ENCODE measurements around the gene LILRB3. TPM values are rescaled to one million over a fixed set of nuclear protein-coding genes. Genes with fewer than 3 reads are reported as not detected.
"Not testable (repeated sequence)": the region's sequence is repeated elsewhere in the genome, so short reads cannot be mapped to it uniquely, and the experiment has no call there.

LILRB3 gene
- total RNA-seq, 4 donors from 2014 or later = 0.51 to 7.1 (median 3.6) TPM; not detected in 1

DNA sequence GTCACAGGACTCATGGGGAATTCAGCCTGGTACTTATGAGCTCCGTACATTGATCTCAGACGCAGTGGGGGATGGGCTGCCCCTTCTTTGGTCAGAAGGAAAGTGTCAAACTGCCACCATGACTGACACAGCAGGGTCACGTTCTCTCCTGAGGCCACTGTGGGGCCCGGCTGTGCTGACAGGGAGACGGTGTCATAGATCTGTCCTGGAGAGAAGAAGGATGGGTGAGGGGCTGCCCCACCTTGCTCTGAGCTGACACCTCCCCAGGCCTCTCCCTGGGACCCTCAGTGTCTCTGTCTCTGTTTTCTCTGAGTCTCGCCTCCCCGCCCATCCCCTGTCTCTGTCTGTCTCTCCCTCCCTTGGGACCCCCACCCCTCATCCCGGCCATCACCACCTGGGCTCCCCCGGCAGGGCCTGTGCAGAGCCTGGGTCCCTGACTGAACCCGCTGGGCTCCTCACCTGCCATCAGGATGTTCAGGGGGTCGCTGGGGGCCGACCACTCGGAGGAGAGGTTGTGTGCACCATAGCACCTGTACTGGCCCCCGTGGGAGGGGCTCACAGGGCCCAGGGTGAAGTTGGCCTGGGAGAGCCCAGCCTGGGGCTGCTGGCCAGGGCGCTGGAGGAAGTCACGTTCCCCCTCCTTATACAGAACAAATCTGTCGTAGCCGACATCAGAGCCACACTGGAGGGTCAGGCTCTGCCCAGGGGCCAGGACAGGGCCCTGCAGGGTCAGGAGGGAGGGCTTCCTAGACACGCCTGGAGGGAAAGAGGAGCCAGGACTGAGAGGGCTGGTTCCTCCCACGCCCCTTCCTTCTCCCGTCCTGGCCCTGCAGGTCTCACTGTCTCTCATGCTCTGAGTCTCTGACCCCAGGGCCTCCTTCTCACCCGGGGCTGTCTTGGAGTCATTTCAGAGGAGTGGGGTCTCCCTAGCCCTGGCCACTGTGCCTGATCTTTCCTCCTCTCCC lies 17.8 kb upstream of the LILRB3 start:
- intact Hi-C loops (cut with DNase I; ENCODE audit: low total_unique reads); H3K27me3 ChIP-seq; H3K27ac ChIP-seq; H3K4me3 ChIP-seq; DNase-seq; H3K36me3 ChIP-seq; in situ Hi-C loops (cut with MboI; ENCODE audit: low sequenced_read_pairs in 4 of 4); H3K4me1 ChIP-seq; H3K9me3 ChIP-seq; ATAC-seq: not testable (repeated sequence)

DNA sequence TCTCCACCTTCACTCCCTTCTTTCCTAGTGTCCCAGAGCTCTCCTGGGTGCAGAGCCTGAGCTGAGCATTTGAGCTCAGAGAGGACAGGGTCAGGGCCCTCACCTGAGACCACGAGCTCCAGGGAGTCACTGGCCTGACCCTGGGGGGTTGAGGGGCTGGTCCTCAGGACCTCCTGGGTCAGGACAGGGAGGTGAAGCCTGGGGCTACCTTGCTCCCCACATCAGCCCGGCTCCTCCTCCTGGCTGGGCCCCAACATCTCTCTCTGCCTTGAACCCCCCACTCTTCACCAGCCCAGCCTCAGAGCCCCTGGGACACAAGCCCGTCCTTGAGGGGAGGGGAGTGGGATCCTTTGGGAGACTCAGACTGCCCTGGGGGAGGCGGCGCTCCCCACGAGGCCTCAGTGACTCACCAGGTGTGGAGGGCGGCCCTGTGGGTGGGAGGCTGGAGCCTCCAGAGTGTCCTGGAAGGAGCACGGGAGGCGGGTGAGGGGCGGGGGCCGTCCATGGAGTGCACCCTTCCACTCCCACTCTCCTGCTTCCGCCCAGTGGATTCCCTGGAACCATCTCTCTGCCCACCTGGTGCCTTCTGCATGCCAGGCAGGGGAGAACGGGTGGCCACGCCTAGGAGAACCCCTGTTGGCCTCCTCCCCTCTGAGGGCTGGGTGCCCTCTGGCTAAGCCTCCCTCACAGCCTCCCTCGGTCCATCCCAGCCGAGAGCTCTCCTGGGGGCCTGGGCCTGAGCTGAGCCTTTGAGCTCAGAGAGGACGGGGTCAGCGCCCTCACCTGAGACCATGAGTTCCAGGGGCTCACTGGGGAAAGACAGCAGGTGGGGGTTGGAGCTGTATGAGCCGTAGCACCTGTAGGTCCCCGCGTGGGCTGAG lies 16.9 kb upstream of the LILRB3 start:
- intact Hi-C loops (cut with DNase I; ENCODE audit: low total_unique reads) = not testable (repeated sequence)

DNA sequence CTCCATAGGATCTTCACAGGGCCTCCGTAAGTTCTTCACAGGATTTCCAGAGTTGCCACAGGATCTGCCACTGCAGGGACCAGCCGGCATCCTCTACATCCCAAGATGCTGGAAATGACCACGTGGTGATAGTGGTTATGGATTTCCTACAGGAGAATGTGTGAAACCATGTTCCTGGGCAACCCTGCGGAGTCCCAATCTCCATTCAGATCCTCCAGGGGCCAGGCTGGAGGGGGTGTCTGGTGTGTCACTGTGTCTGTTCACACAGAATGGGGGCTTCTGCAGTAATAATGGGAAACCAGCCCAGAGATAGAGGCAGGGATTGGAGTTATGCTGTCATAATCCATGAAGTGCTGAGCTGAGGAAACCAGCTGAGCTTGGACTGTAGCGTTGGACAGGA lies 11.1 kb upstream of the LILRB3 start:
- DNase-seq (no peak), ATAC-seq (no peak)
- no peak overlapping the region for H3K27ac ChIP-seq
- H3K27me3 ChIP-seq = peaks cover 0 to 6% (median 5%) of the 10 kb centered on the region in 3 donors
- no peak for TF ChIP-seq POLR2A (IDR thresholded peaks at IDR 0.05)
- TF ChIP-seq, protein P1, sequence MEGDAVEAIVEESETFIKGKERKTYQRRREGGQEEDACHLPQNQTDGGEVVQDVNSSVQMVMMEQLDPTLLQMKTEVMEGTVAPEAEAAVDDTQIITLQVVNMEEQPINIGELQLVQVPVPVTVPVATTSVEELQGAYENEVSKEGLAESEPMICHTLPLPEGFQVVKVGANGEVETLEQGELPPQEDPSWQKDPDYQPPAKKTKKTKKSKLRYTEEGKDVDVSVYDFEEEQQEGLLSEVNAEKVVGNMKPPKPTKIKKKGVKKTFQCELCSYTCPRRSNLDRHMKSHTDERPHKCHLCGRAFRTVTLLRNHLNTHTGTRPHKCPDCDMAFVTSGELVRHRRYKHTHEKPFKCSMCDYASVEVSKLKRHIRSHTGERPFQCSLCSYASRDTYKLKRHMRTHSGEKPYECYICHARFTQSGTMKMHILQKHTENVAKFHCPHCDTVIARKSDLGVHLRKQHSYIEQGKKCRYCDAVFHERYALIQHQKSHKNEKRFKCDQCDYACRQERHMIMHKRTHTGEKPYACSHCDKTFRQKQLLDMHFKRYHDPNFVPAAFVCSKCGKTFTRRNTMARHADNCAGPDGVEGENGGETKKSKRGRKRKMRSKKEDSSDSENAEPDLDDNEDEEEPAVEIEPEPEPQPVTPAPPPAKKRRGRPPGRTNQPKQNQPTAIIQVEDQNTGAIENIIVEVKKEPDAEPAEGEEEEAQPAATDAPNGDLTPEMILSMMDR (IDR thresholded peaks at IDR 0.05 in 4 of 5, conservative IDR thresholded peaks at IDR 0.05 in 1 of 5) = no peak
- peaks cover 0 to 5% (median 0%) of the 10 kb centered on the region in 3 donors for H3K9me3 ChIP-seq
- no peaks in the 10 kb centered on the region for H3K36me3 ChIP-seq
- intact Hi-C loops (cut with DNase I; ENCODE audit: low total_unique reads) (no loop called here), in situ Hi-C loops (cut with MboI; ENCODE audit: low sequenced_read_pairs in 4 of 4) (loop anchor here in 3 of 4 donors (5.0 kb wide), 2 partner anchors 67 to 72 kb away; no protein-coding TSS in a partner anchor)
- no peak overlapping the region for H3K4me3 ChIP-seq
- H3K4me1 ChIP-seq = no peaks in the 10 kb centered on the region

More for the DNA sequence above, 16.9 kb upstream of the LILRB3 start:
- H3K27me3 ChIP-seq; H3K4me1 ChIP-seq; H3K4me3 ChIP-seq; H3K27ac ChIP-seq; DNase-seq; ATAC-seq; H3K9me3 ChIP-seq; in situ Hi-C loops (cut with MboI; ENCODE audit: low sequenced_read_pairs in 4 of 4); H3K36me3 ChIP-seq: not testable (repeated sequence)

DNA sequence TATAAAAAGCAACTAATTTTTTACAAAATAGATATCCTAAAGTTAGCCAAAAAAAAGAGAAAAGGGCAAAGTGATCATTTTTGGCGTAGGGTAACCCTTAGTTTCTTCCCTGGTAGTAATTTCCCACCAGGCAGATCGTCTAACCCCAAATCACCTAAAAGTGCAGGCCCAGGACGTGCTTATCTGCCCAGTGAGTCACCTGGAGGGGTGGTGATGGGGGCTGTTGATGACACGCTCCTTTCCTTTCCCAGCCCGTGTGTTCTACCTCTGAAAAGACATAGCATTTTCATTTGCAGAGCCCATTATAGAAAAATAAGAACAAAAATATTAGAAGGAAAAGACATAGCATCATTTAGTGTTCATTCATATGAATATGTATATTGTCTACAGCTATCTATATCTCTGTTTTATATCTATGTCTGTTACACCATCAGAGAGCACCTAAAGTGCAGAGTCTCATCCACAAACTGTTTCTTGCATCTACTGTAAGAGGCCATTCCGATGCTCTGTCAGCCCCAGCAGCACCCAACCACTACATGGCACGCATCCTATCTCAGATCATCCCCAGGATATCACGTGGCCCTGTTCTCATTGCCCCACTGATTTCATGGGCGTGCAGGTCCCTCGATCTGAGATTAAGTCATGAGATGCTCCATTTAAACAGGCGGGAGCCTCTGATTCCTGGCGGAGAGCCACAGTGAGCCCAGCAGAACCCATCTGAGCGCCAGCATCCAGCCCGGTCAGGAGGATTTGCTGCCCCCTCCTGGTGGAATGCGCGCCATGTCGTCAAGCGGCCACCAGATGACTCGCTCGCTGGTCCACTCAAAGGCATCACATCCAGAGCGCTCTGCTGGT lies 8.5 kb upstream of the LILRB3 start:
- Histone ChIP-seq H3K27ac (no peak overlapping the region), H3K36me3 (no peaks in the 10 kb centered on the region), H3K4me3 (no peak overlapping the region), H3K27me3 (peaks cover 0 to 6% (median 5%) of the 10 kb centered on the region in 3 donors), H3K9me3 (peaks cover 0 to 5% (median 0%) of the 10 kb centered on the region in 3 donors), H3K4me1 (no peaks in the 10 kb centered on the region)
- peak; percentile 34 to 52 for DNase-seq
- intact Hi-C loops (cut with DNase I; ENCODE audit: low total_unique reads) (loop anchor here (1.0 kb wide), 2 partner anchors 42 to 63 kb away; partner anchors contain the start of gene MBOAT7), in situ Hi-C loops (cut with MboI; ENCODE audit: low sequenced_read_pairs in 4 of 4) (loop anchor here in 3 of 4 donors (5.0 kb wide), 2 partner anchors 64 to 69 kb away; no protein-coding TSS in a partner anchor)
- TF ChIP-seq, protein P1 (IDR thresholded peaks at IDR 0.05 in 4 of 5, conservative IDR thresholded peaks at IDR 0.05 in 1 of 5) = peak; percentile 62 to 87 (median 81)
- TF ChIP-seq POLR2A (IDR thresholded peaks at IDR 0.05) = no peak
- ATAC-seq = peak; percentile 47 to 85

DNA sequence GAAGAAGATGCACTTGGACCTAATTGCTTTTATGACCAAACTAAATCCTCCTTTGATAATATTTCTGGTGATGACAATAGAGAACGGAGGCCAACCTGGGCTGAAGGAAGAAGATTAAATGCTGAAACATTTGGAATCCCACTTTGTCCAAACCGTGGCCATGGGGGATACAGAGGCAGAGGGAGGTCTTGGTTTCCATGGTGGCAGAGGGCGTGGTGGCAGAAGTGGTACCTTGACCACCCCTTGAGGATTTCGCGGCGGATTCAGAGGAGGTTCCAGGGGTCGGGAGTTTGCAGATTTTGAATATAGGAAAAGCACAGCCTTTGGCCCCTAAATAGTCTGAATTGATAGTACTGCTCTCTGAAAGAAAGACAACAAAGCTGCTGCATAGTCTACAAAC lies 7.2 kb upstream of the LILRB3 start:
- DNase-seq = no peak
- in situ Hi-C loops (cut with MboI; ENCODE audit: low sequenced_read_pairs in 4 of 4) (loop anchor here in 3 of 4 donors (5.0 kb wide), 2 partner anchors 63 to 68 kb away; no protein-coding TSS in a partner anchor), intact Hi-C loops (cut with DNase I; ENCODE audit: low total_unique reads) (no loop called here)
- no peaks in the 10 kb centered on the region for H3K9me3 ChIP-seq
- TF ChIP-seq, protein P1 (IDR thresholded peaks at IDR 0.05 in 4 of 5, conservative IDR thresholded peaks at IDR 0.05 in 1 of 5) = no peak
- no peak for TF ChIP-seq POLR2A (IDR thresholded peaks at IDR 0.05)
- peaks cover 0 to 5% (median 4%) of the 10 kb centered on the region in 3 donors for H3K27me3 ChIP-seq
- H3K4me1 ChIP-seq = no peaks in the 10 kb centered on the region
- ATAC-seq = no peak
- no peaks in the 10 kb centered on the region for H3K36me3 ChIP-seq
- H3K4me3 ChIP-seq = no peak overlapping the region
- no peak overlapping the region for H3K27ac ChIP-seq

Measured in gastrocnemius medialis (tissue), 4 donors.